Measurements from ENCODE around the gene SNX25. TPM values are rescaled to one million over a fixed set of nuclear protein-coding genes. Genes with fewer than 3 reads are reported as not detected.

SNX25 gene
- total and polyA plus RNA-seq, 10 of the 15 experiments (the other 5 are each of a cell fraction or from before 2014, with no cell fraction given), result 11.2 to 117 (median 62.8) TPM

GRCh38 chr4:185287031-185287430, 77.6 kb downstream of the SNX25 start:
- Histone ChIP-seq H3K27me3 (replicated peaks in 1 of 2; ENCODE audit: control insufficient read depth in 2 of 2, insufficient read depth in 2 of 2, low read length in 1 of 2) (no peaks in the 10 kb centered on the region), H3K4me2 (ENCODE audit: control insufficient read depth, insufficient read depth) (no peak overlapping the region), H3K36me3 (ENCODE audit: control insufficient read depth in 2 of 2, insufficient read depth in 2 of 2, low read length in 1 of 2) (peaks cover 9 to 39% of the 10 kb centered on the region in 2 experiments), H3K4me3 (no peak overlapping the region), H3K9ac (ENCODE audit: control insufficient read depth, insufficient read depth, low read length) (no peak overlapping the region), H3K27ac (ENCODE audit: control insufficient read depth, insufficient read depth) (no peak overlapping the region), H3K79me2 (ENCODE audit: control insufficient read depth, insufficient read depth, low read length) (no peaks in the 10 kb centered on the region), H3K4me1 (ENCODE audit: control insufficient read depth, insufficient read depth, low read length) (no peaks in the 10 kb centered on the region), H2AFZ (ENCODE audit: control insufficient read depth, low read depth, low read length) (no peak overlapping the region), H3K9me3 (replicated peaks; ENCODE audit: control insufficient read depth, insufficient read depth, low read length) (no peaks in the 10 kb centered on the region), H4K20me1 (ENCODE audit: control insufficient read depth, insufficient read depth) (no peaks in the 10 kb centered on the region; the same call in 1 of the 2 replicates)
- in situ Hi-C loops (cut with MboI), result no loop called here
- ChIA-PET CTCF (interaction anchor here (0.7 to 2.6 kb wide), 4 partner anchors 10 to 246 kb away, joined by 3 to 10 read pairs (median 4); no protein-coding TSS in a partner anchor), SMC1A (ENCODE audit: uncharacterized antibody, unreplicated experiment) (interaction anchor here (1.3 to 1.9 kb wide), 3 partner anchors 9 to 26 kb away, joined by 3 to 6 read pairs (median 3); no protein-coding TSS in a partner anchor), RAD21 (ENCODE audit: unreplicated experiment) (no interaction called here), POLR2A (interaction anchor here (0.6 to 1.8 kb wide), 4 partner anchors 15 to 91 kb away, joined by 3 to 5 read pairs (median 4); no protein-coding TSS in a partner anchor)
- BruUV-seq (replicated peaks), result no TSS peak
- intact Hi-C loops (cut with micrococcal nuclease; ENCODE audit: unreplicated experiment), result no loop called here
- 97% methylated on average over 4 of the region's 4 CpGs for WGBS (ENCODE audit: insufficient coverage, insufficient replicate concordance, low lambda C conversion rate, missing lambda C conversion rate)
- no peak for TF ChIP-seq MTA2 (IDR thresholded peaks at IDR 0.05; ENCODE audit: low read depth)
- no peak for TF ChIP-seq PML (IDR thresholded peaks at IDR 0.05; ENCODE audit: low read length)
- no peak for TF ChIP-seq NFYA (IDR thresholded peaks at IDR 0.05; ENCODE audit: borderline replicate concordance, low read depth, low read length)
- no peak for TF ChIP-seq MTA3 (IDR thresholded peaks at IDR 0.05; ENCODE audit: borderline replicate concordance, low read length)
- TF ChIP-seq PAX5 (IDR thresholded peaks at IDR 0.05; ENCODE audit: borderline replicate concordance, low read depth, low read length), result no peak
- no peak for TF ChIP-seq CHD4 (IDR thresholded peaks at IDR 0.05)
- no peak for TF ChIP-seq STAT3 (IDR thresholded peaks at IDR 0.05; ENCODE audit: low read depth, low read length)
- no peak for TF ChIP-seq SIN3A (IDR thresholded peaks at IDR 0.05; ENCODE audit: low read depth, low read length)
- no peak for TF ChIP-seq FOS (IDR thresholded peaks at IDR 0.05; ENCODE audit: borderline replicate concordance, extremely low read depth, insufficient read length)
- TF ChIP-seq SUPT20H (IDR thresholded peaks at IDR 0.05; ENCODE audit: borderline replicate concordance, control insufficient read depth, low read depth, low read length), result no peak
- TF ChIP-seq HCFC1 (IDR thresholded peaks at IDR 0.05; ENCODE audit: low read length), result no peak
- TF ChIP-seq BCLAF1 (IDR thresholded peaks at IDR 0.05), result no peak
- TF ChIP-seq STAT1 (conservative IDR thresholded peaks at IDR 0.05), result no peak
- TF ChIP-seq TCF3 (IDR thresholded peaks at IDR 0.05; ENCODE audit: borderline replicate concordance, insufficient read depth, low read depth, low read length), result no peak
- TF ChIP-seq POLR2AphosphoS2 (IDR thresholded peaks at IDR 0.05; ENCODE audit: low read depth, low read length), result no peak
- no peak for TF ChIP-seq BACH1 (IDR thresholded peaks at IDR 0.05; ENCODE audit: borderline replicate concordance)
- TF ChIP-seq GABPA (IDR thresholded peaks at IDR 0.05; ENCODE audit: low read depth), result no peak
- TF ChIP-seq ZNF622 (IDR thresholded peaks at IDR 0.05), result no peak
- no peak for TF ChIP-seq LARP7 (IDR thresholded peaks at IDR 0.05)
- TF ChIP-seq E2F4 (IDR thresholded peaks at IDR 0.05; ENCODE audit: low read depth, low read length), result no peak
- no peak for DNase-seq (ENCODE audit: low read depth, low spot score)
- no peak for ATAC-seq
- FAIRE-seq, result no peak
